ENCODE measurements around the gene ENTHD1.

The ENTHD1 gene

DNA sequence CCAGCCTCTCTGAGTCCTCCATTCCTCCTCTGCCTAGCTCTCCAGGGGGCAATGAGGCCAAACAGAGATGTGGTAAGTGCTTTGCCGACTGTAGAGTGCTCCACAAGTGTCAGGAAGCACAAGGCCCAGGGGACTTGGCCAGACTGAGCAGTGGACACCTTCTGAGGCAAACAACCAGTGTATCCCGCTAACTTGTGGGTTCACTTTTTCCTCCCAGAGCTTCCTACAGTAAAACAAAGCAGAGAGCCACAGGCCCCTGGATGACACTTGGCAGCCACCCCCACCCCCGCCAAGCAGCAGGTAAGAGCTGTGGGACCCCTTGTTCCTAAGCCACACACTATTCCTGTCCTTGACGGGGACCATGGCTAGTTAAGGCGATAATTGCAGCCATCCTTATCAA lies 162.1 kb downstream of the ENTHD1 start:
- DNase-seq (ENCODE audit: low read depth) = no peak

DNA sequence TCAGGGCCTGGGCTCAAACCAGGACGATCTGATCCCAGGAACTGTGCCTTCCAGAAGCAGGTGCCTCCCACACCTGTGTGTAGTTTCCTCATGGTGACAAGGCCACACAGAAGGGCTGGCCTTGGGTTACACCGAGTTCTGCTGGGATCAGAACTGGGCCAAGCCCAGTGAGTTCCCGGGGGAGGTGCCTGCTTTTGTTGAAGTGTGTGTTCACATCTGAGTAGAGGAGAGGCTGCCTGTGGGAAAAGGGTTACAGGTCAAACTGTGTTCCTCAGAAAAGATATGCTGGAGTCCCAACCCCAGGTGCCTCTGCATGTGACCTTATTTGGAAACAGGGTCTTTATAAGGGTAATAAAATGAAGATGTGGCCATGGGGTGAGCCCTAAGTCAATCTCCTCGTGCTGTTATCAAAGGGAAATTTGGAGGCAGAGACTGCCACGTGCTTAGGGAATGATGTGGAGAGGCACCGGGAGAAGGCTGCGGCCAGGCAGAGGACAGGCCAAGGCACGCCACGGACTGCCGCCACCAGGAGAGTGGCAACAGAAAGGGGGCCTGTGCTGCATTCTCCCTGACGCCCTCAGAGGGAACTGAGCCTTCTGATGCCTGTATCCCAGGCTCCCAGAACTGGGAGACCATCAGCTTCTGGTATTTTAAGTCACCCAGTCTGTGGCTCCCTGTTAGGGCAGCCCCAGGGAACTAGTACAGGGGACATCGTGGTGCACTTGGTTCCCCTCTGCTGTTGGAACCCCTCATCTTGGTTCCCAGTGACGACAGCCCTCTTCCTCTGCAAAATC lies 164.2 kb downstream of the ENTHD1 start:
- DNase-seq (ENCODE audit: low read depth) = no peak

DNA sequence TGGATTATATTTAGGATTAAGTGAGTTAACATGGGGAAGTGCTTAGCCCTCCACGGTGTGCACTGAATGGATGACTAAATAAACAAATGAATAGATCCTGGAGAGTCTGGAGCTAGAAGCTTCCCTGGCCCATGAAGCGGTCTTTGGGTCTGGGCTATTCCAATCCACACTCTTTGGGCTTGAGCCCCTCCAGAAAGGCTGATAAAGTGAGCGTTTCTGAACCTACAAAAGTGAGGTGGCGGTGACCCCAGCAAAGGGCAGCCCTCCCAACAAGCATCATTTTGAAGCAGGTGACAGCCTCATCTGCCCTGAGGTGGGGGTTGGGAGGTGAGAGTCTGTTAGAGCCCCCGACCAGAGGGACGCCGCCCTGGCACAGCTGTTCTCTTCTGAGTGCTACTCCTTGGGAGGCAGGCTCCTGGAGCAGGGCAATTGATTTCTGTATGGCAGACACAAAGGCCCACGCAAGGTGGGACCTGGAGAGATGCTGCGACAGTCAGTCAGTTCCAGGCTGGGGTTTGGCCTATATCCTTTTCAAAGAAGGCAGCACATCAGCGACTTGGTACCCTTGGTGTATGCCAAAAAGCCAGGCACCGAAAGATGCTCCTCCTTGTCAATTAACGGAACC lies 165.2 kb downstream of the ENTHD1 start:
- DNase-seq (ENCODE audit: low read depth) = no peak

DNA sequence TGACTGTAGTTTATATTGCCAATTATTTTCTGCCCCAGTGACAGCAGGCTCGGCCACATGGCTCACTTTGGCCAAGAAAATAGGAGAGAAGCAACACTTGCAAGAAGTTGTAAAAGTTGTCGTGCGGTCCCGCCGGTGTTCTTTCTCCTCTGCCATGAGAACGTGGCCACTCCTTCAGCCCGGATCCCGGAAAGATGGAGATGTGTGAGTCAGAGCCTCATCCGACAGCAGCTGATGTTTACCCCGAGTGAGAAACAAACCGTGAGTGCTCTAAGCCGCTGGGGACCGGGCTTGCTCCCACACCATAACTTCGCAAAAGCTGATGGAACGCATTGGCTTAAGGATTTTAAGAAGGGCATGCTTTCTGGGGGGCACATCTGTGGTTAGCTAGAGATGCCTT lies 166.0 kb downstream of the ENTHD1 start:
- no peak for DNase-seq (ENCODE audit: low read depth)

DNA sequence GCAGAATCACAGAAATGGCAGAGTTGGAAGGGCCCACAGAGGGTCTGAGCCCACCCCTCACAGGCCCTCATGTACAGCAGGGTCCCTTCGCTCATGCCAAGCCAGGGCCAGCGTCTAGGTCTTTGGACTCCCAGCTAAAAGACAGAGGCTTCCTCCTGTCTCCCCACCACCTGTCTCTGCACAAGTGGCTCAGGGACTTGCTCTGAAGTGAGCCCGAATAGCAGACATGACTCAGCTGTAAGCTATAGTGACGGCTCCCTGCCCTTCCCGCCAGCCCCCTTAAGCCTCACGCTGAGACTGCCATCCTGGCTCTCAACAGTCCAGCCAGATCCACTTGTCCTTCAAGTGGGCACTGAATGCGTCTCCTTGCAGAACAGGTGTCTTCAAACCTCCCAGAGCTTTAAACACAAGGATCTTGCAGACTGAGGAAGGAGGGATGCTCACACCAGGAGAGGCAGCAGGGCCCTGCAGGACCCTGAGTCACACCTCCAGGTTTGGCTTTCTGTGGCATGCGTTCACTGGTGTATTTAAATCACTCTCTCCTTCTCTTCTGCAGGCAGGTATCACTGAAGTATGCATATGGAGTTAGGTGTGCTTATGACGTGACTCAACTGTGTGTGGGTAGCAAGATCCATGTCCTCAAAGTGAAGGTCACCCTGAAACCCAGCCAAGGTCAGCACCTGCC lies 168.1 kb downstream of the ENTHD1 start:
- DNase-seq (ENCODE audit: low read depth) = no peak

DNA sequence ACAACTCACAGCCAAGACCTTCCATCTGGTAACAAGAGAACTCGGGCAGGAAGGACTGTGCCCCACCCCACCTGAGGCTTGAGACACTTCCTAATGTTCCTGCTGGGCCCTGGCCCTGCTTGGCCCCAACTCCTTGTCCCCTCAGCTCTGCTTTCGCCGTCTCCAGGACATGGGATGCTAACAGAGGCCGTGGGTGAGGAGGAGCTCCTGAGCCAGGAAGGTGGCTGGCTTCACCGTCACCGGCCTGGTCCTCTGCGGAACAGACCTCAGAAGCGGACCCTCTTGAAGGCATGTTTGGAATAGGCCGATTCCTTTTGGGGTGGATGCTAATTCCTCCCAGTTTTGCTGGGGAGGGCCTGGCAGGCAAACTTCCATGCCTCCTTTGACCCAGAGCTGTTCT lies 168.7 kb downstream of the ENTHD1 start:
- DNase-seq (ENCODE audit: low read depth) = no peak

DNA sequence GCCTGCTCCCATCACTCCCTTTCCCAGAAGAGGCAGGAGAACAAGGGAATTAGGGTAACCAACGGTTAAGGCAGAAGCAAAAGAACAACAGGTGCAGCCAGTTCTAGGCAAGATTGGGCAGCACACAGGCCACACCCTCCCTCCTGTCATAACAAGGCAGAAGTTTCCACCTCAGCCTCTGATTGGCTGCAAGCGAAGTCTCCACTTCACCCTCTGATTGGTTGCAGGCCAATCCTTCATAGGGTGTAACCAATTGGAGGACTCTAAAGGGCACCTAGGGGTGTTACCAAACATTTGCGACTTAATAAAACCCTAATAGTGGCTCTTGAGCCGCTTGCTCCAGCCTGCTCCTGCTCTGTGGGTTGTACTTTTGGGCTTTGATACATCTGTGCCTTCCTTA lies 169.2 kb downstream of the ENTHD1 start:
- no peak for DNase-seq (ENCODE audit: low read depth)

DNA sequence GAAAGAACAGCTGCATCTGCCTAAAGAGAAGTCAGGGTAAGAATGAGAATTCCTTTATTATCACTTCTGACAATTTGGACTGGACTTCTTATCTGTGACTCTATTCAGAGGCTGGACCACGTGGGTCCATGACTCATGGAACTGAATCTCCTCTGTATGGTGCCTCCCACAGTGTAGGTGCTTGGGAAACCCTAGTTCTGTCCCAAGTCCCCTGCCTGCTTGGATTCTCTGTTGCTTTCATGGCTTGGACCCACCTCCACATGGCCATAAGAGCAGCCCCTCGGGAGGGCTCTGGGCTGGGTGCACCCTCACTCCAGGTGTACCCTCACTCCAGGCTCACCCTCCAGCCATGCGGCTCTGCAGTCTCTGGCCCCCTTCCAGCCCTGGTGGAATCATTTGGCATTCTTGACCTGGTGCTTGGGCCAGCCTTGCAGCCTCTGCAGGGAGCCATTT lies 169.6 kb downstream of the ENTHD1 start:
- no peak for DNase-seq (ENCODE audit: low read depth)

DNA sequence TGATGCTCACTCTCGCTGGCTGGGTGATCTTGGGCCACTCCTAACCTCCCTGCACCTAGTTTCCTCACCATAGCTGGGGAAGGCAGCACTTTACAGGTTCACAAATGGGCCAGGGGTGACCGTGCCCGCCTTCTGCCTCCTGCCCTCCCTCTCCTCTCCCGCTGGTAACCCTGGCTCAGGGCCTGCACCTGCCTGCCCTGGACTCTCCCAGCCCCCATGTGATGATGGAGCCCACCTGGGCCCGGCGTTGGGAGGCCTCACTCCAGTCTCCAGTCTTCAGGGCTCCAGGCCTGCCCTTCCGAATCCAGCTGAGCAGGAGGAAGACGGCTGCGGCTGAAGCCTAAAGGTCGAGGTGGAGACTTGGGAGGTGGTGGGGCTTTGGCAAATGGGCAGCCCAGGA lies 170.1 kb downstream of the ENTHD1 start:
- no peak for DNase-seq (ENCODE audit: low read depth)

DNA sequence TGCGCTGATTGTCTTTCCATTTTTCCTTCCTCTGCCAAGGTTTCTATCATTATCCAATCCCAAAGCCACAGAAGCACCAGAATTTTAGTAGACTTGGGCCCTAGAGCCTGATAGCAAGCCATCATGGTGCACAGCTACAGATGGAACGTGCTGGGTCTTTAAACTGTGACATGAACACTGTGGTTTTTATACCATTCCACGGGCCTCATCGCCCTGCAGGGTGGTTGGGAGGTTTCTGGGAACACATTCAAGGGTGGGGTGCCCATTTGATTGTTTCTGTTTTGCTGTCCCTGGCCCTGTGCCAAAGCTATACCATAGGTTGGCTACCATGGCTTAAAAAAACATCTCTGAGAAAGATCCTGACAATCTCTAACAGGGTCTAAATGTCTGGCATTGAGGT lies 171.1 kb downstream of the ENTHD1 start:
- no peak for DNase-seq (ENCODE audit: low read depth)

DNA sequence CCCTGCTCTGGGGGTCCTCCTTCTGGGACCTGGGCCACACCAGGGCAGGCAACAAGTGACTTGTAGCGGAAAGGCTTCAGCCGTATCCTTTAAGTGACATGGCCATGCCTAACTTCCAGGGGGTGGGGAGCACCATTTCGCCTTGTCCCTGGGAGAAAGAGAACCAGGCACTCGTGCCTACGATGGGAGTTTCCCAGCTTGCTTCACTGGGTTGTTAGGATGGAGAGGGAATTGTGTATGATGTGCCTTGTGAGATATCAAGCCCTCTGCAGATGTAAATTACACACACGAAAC lies 171.6 kb downstream of the ENTHD1 start:
- DNase-seq (ENCODE audit: low read depth) = no peak

DNA sequence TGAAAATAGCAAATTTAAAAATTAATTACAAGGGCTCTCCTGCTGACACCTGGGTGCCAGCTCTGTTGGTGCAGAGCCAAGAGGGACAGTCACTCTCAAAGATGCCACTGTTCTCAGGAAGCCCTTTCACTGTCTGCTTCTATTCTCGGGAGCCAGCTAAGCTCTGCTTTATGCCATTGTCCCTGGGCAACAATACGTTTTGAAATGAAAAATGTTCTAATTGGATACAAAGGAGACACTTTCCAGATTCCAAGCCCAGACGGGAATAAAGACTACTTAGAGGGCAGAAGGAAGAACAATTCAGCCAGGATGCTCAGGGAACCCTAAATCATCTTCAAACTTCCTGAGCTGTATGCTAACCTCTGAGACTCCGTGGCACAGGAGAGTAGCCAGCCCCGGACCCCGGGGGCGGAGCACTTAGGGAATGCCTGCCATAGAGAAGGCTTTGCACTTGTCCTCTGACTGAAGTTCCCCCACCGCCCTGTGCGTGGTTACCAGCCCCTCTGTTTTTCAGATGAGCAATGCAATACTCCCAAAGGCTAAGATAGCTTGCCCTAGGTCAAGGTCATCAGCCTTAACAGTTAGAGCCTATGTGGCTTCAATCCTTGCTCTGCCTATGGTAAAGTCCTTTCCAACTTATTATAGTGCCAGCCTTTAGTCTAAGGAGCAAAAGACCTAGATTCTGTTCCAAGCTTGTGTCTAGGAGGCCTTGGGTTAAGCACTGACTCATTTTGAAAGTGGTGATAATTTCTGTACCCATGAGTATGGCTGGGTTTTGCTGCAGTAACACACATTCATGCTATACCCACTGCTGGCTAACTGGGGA lies 172.1 kb downstream of the ENTHD1 start:
- DNase-seq (ENCODE audit: low read depth) = no peak

DNA sequence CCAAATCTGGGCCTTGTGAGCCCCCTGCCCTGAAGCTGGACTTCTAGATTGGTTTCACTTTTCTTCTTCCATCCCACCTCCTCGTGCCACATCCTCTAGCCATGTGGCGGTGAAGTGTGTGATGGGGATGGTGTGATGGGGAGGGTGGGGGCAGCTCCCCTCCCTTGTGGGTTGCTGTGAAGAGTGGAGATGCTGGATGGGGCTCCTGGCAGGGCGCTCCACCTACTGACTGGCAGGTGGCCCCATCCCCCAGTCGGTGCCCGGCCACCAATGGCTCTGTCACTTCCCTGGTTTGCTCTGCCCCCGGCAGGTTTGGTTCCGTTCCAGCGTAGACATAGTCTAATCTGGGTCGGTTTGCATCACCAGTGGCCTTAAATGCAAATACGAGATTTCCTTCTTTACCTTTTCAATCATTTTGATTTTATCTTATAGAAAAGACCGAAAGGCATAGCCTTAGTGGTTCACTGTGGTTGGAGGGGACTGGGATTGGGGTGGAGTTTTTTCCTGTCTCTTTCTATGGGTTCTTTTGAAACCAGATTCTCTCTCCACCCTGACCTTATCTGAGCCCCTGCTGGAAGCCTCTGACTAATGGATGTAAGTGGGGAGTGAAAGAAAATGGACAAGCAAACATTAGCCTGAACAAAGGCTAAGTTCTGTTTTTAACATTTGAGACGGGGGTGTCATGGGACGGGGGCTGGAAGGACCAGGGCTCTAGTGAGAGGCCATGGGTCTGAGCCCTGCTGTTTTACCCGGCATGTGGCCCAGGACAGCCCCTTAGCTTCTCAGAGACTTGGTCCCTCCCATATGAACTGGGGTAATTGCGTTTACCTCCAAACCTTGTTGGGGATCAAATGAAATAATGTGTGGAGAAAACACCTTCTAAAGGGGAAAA lies 173.8 kb downstream of the ENTHD1 start:
- no peak for DNase-seq (ENCODE audit: low read depth)

DNA sequence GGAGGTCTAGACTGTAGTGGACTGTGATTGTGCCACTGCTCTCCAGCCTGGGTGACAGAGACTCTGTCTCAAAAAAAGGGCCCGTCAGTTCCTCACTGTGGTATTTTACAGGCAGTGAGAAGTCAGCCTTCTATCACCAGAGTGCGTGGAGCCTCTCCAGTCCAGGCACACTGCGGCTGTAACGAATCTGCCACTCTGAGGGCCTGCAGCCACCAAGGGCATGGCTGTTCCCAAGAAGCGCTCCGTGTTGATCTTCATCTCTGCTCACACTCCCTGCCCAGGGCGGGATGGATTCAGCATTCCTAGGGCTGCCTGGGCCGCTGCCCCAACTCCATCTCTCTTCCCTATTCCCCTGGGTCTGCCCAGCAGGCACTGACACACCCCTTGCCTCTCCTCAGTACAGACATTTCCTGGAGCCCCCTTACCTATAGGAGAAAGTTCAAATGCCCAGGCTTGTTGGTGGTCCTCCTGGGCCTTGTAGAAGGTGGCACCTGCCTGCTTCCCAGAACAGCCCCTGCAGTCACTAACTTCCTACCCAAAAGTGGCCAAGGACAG lies 174.6 kb downstream of the ENTHD1 start:
- DNase-seq (ENCODE audit: low read depth) = no peak

DNA sequence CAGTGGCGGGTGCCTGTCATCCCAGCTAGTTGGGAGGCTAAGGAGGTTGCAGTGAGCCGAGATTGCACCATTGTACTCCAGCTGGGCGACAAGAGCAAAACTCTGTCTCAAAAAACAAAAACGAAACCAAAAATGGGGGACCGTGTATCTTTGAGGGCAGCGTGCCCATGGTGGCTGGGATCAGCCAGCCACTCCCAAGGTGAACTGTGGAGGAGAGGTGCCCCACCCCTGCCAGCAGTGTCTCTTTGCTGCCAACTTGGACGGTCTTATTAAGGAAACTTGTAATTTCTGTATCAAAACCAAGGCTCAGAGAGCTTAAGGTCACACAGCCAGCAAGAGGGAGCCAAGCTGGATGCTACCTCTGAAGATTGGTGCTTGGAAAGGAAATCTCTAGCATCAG lies 175.4 kb downstream of the ENTHD1 start:
- DNase-seq (ENCODE audit: low read depth) = no peak

DNA sequence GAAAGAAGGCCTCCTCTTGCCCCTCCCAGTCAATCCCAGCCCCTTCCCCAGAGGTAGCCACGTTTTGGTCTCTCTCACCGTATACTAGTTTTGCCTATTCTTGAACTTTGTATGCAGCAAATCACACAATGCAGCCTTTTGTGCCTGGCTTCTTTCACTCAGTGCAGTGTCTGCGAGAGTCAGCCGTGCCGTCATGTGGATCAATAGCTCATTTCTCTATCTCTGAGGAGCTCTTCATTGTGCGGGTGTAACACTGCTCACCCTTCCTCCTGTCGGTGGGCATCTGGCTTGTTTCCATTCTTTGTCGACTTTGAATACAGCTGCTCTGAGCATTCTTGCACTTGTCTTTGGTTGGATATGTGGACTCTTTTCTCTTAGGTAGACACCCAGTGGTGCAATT lies 176.5 kb downstream of the ENTHD1 start:
- no peak for DNase-seq (ENCODE audit: low read depth)

DNA sequence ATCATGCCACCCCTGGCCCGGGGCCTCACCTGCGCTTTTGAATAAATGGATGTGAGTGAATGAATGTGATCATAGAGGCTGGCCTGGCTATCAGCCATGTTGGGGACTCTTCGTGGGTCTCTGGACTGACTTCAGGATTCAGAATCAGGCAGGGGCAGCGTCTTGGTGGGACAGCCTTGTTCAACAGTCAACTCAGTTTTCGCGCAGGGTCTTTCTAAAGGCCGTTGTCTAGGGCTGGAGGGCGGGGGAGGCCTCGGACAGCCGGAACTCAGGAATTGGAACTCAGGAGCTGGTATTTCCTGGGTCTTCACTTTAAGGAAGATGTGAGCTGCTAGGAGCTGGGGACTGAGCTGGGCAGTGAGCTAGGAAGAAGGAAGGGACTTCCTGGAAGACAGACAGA lies 177.0 kb downstream of the ENTHD1 start:
- no peak for DNase-seq (ENCODE audit: low read depth)

DNA sequence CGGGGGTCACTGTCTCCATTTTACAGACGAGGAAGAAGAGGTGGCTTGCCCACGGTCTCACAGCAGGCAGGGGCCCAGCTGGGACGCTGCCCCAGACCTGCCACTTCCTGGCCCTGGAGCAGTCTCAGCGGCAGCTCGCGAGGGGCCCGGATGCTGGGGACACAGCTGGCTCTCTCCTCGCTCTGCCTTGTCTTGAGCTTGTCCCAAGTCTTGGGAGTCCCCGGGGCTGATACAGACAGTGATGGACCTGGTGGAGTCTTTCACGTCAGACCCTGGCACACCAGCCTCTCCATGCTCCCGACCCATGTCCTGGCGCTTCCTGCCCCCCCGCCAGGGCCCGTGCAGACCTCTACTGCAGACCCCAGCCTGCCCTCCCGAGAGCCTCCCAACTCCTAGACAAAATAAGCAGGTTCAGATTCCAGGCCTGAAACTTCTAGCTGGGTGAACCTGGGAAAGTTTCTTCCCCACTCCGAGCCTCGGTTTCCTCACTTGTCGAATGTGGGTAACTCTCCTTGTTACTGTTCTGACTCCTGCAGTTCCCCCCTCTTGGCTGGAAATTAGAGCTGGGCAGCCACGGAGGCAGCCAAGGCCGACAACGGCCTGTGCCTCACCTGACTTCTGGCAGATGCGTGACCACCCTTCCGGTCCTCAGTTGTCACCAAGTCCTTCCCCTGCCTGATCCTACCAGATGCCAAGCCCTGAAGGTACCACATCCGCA lies 177.6 kb downstream of the ENTHD1 start:
- DNase-seq (ENCODE audit: low read depth) = no peak

DNA sequence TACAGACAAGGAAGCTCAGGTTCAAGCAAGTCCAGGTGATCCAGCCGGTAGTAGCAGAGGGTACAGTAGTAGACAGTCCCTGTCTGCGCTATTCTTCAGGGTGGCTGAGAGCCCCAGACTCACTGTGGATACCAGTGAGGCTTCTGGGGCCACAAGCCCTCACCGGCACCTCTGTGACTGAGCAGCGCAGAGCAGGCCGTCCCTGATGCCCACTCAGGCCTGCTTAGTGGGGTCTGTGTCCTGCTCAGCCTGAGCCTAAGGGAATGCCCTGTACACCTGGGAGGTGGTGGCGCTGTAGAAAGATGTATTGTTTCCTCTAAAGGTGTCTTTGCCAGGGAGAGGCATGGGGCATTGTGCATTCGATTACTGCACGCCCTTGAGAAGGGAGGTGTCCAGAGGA lies 179.2 kb downstream of the ENTHD1 start:
- no peak for DNase-seq (ENCODE audit: low read depth)

DNA sequence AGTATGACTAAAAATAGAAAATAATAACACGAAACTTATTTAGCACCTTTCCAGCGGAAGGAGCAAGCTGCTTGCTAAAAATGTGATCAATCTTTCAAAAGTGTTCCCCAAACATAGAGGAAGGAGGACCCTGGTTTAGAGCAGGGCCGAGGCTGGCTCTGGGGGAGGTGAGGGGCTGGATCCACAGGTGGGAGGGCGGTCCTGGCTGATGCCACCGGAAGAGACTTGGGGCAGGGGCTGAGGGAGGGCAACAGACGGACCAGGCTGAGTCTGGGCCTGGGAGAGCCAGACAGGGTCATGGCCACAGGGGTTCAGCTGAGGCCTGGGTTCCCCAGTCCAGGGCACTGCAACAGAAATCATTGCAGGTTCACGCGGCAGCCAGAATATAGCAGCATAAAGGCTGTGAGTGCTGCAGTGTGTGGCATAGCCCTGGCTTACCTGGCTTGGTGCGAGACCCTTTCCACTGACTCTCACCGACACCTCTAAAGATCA lies 179.7 kb downstream of the ENTHD1 start:
- DNase-seq (ENCODE audit: low read depth) = no peak

Measured in fibroblast of gingiva (primary cell).